RWPE2 (cell line): ENCODE results near the gene DENND2C.

Experiments used
- ATAC-seq: fragments of 200-7000 bp; cut with Tn5 transposase; 3 replicates; pipeline ENCODE4 v1.9.1; 2021; ENCODE audit warnings: low read depth
- DNase-seq: peaks from one replicate; pipeline ENCODE4 v3.0.0-alpha.2; 2020; ENCODE audit warnings: low spot score
- H3K27ac ChIP-seq: fragments of 450-650 bp; 2 replicates; pipeline ENCODE4 v1.5.1; 2017; ENCODE audit warnings: mild to moderate bottlenecking; ENCODE audit not compliant: poor library complexity, severe bottlenecking
- H3K27me3 ChIP-seq: fragments of 250-450 bp; sonication (Bioruptor Pico); 2 replicates; pipeline ENCODE4 v1.5.1; 2021; ENCODE audit warnings: mild to moderate bottlenecking, moderate library complexity; ENCODE audit not compliant: insufficient read depth, poor library complexity, severe bottlenecking
- H3K36me3 ChIP-seq: fragments of 250-450 bp; sonication (Bioruptor Pico); 2 replicates; pipeline ENCODE4 v1.5.1; 2020; ENCODE audit warnings: low read depth, mild to moderate bottlenecking, moderate library complexity
- H3K4me1 ChIP-seq: fragments of 250-450 bp; sonication (Bioruptor Pico); 2 replicates; pipeline ENCODE4 v1.5.1; 2021; ENCODE audit warnings: mild to moderate bottlenecking, moderate library complexity; ENCODE audit not compliant: insufficient read depth, poor library complexity, severe bottlenecking
- H3K4me3 ChIP-seq: fragments of 250-450 bp; sonication (Bioruptor Pico); 2 replicates; pipeline ENCODE4 v1.5.1; 2021; ENCODE audit warnings: mild to moderate bottlenecking, moderate library complexity; ENCODE audit not compliant: severe bottlenecking
- H3K9me3 ChIP-seq: fragments of 250-450 bp; sonication (Bioruptor Pico); 2 replicates; pipeline ENCODE4 v1.5.1; 2021; ENCODE audit warnings: mild to moderate bottlenecking, moderate library complexity; ENCODE audit not compliant: severe bottlenecking
- TF ChIP-seq, protein P1 (sequence below): fragments of 450-650 bp; IDR thresholded peaks from one replicate; pipeline ENCODE4 v1.5.1; 2017; ENCODE audit warnings: mild to moderate bottlenecking, moderate library complexity; ENCODE audit not compliant: poor library complexity, severe bottlenecking

Gene DENND2C

DNA sequence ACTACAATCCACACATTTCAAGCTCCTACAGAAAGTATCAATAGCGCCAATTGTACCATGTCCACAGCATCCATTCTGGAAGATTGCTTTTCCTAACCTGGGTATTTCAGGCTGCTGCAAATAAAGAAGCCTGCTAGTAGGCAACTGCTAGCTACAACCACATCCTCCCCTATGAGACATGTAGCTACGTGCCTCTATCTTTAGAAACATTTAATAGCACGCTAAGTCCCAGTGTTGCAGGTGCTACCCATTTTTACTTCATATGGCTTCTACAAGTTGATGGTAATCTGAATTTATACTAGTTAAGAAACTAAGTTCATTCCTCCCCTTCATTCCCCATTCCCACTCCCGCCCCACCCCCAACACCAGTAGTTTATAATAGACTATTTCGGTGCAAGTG, 32.9 kb upstream of the DENND2C start:
- DNase-seq (no peak), ATAC-seq (0 out of 3 replicates have a peak, but pooled peaks have one; percentile 32)
- peaks cover 20% of the 10 kb centered on the region for H3K36me3 ChIP-seq
- no peaks in the 10 kb centered on the region for H3K4me1 ChIP-seq
- H3K27ac ChIP-seq: no peak overlapping the region
- no peak overlapping the region for H3K4me3 ChIP-seq
- H3K27me3 ChIP-seq: no peaks in the 10 kb centered on the region
- TF ChIP-seq, protein P1, sequence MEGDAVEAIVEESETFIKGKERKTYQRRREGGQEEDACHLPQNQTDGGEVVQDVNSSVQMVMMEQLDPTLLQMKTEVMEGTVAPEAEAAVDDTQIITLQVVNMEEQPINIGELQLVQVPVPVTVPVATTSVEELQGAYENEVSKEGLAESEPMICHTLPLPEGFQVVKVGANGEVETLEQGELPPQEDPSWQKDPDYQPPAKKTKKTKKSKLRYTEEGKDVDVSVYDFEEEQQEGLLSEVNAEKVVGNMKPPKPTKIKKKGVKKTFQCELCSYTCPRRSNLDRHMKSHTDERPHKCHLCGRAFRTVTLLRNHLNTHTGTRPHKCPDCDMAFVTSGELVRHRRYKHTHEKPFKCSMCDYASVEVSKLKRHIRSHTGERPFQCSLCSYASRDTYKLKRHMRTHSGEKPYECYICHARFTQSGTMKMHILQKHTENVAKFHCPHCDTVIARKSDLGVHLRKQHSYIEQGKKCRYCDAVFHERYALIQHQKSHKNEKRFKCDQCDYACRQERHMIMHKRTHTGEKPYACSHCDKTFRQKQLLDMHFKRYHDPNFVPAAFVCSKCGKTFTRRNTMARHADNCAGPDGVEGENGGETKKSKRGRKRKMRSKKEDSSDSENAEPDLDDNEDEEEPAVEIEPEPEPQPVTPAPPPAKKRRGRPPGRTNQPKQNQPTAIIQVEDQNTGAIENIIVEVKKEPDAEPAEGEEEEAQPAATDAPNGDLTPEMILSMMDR: no peak
- H3K9me3 ChIP-seq: peaks cover 2% of the 10 kb centered on the region

DNA sequence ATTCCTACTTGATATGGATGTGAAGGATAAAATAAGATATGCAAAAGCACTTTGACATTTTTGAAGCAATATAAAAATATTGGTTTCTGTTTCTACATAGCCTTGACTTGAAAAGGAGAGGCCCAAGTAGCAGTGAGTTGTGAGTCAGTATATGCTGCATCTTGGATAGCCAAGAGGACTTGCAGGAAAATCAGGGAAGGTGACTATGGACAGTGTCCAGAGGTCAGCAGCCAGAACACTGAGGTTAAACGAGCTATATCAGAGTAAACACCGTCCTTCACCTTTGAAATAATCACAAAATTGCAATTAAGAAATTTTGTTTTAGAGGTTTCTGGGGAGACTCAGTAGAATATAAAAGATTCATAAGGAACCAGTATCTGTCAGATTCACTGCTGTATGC, 32.1 kb upstream of the DENND2C start:
- no peak for ATAC-seq
- Histone ChIP-seq H3K27ac (no peak overlapping the region), H3K27me3 (no peaks in the 10 kb centered on the region), H3K4me1 (no peaks in the 10 kb centered on the region), H3K4me3 (no peak overlapping the region), H3K36me3 (peaks cover 12% of the 10 kb centered on the region), H3K9me3 (peaks cover 2% of the 10 kb centered on the region)
- TF ChIP-seq, protein P1: no peak
- no peak for DNase-seq

DNA sequence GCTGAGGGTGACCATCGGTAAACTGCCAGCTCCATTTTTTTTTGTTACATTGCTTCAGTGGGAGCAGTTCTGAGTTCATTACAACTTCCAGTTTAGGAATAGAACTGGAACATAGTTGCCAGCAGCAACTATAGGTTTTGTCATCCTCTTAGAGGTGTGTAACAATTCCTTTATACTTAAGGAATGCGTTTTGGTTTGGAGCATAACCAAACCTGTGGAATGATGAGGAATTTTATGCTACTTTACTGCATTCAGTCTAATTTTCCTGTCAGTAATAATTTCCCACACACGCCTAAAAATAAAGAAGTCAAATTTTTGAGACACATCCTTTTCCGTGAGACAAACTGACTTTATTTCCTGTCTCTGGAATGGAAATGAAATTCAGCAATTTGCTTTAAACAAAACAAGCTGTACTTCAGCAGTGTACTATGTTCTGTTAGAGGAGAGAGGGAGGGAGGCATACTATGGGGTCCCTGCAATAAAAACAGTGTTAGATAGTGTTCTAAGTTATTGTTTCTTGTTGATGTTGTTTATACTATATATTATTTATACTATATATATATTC, 30.3 kb upstream of the DENND2C start:
- Histone ChIP-seq H3K4me1 (no peaks in the 10 kb centered on the region), H3K9me3 (peaks cover 2% of the 10 kb centered on the region), H3K27ac (no peak overlapping the region), H3K4me3 (no peak overlapping the region), H3K27me3 (no peaks in the 10 kb centered on the region), H3K36me3 (no peaks in the 10 kb centered on the region)
- DNase-seq: no peak
- no peak for ATAC-seq
- TF ChIP-seq, protein P1: no peak

DNA sequence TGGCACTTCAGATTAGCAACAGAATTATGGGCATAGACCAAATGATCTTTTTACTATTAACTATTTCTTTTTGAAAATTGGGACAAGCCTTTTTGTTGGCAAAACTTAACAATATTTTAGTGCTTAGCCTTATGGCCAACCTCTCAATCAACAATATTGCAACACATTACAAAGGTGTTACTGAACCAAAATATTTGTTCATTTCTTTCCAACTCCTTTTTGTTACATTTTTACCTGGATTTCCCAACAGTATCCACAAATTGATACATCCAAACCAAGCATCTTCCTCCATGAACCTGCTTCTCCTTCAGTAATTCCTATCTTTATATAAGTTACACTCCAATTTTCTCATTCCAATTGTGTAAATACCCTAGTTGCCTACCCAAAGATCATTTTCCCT, 27.0 kb upstream of the DENND2C start:
- Histone ChIP-seq H3K9me3 (peaks cover under 1% of the 10 kb centered on the region), H3K27me3 (no peaks in the 10 kb centered on the region), H3K36me3 (no peaks in the 10 kb centered on the region), H3K4me3 (no peak overlapping the region), H3K27ac (no peak overlapping the region), H3K4me1 (no peaks in the 10 kb centered on the region)
- DNase-seq (no peak), ATAC-seq (no peak)
- TF ChIP-seq, protein P1: no peak

DNA sequence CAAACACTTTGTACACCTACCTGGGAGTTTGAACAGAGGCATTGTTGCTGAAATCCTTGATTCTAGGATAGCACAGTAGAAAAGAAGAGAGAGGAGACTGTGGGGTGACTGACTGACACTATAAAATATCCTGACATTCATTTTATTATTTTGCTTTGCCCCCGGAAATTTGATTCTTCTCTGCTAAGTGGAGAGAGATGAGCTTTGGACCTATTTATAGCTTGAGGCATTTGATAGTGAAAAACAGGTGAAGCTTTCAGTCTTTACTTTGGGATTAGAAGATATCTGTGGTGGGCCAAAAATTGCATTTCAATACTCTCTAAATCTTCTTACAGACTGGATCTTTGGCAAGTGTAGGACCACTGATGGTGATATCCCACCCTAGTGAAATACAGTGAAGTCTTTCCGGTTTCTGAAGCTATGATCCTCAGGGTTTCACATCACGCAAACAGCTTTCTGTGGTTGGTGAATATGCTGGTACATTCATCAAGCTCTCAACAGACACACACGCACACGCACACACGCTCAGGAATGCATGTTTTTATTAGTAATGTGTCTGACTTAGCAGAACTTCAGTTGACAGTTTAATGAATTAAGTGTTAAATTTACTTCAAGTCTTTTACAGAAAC, 25.7 kb upstream of the DENND2C start, which contains the start of gene AMPD1:
Gene AMPD1 (minus strand): TSS at position 117 of the 629 bp plus-strand sequence. CDS start 75 bp downstream, at position 42.
- H3K9me3 ChIP-seq: no peaks in the 10 kb centered on the region
- TF ChIP-seq, protein P1: no peak

More for the DNA sequence above, 25.7 kb upstream of the DENND2C start, which contains the start of gene AMPD1:
- no peak within 1 kb of the TSS for H3K27ac ChIP-seq
- DNase-seq (no peak), ATAC-seq (peak; percentile 40; the same call in 2 of the 3 replicates)
- no peak within 1 kb of the TSS for H3K4me3 ChIP-seq
- no peaks in the 10 kb centered on the region for H3K36me3 ChIP-seq
- no peaks in the 10 kb centered on the region for H3K4me1 ChIP-seq
- H3K27me3 ChIP-seq: no peaks in the 10 kb centered on the region
